ENCODE data around the gene APP. TPM values are rescaled to one million over a fixed set of nuclear protein-coding genes. Genes with fewer than 3 reads are reported as not detected.

The APP gene
- total and polyA plus RNA-seq, 2 experiments from 2014 or later, result 55.7 to 316 TPM

GRCh38 chr21:26060335-26061115 is 110.0 kb downstream of the APP start:
- H3K4me3 ChIP-seq, result no peak overlapping the region
- peaks cover 3% of the 10 kb centered on the region for H3K4me1 ChIP-seq (ENCODE audit: insufficient read depth)
- no peaks in the 10 kb centered on the region for H3K9me2 ChIP-seq (replicated peaks; ENCODE audit: insufficient read depth)
- H4K20me1 ChIP-seq (ENCODE audit: insufficient read depth, poor library complexity, severe bottlenecking), result peaks cover 6% of the 10 kb centered on the region
- H3K36me3 ChIP-seq (replicated peaks; ENCODE audit: insufficient read depth, low read depth), result no peaks in the 10 kb centered on the region
- H3K27me3 ChIP-seq, result no peaks in the 10 kb centered on the region
- H2AFZ ChIP-seq, result no peak overlapping the region
- no peak for DNase-seq (ENCODE audit: low spot score)
- no peaks in the 10 kb centered on the region for H3K9me3 ChIP-seq (ENCODE audit: low read depth)
- 91% methylated on average over 7 of the region's 7 CpGs for WGBS (ENCODE audit: low lambda C conversion rate, missing lambda C conversion rate)
- peak overlapping the region; percentile 73 for H3K27ac ChIP-seq
- TF ChIP-seq EZH2phosphoT487 (IDR thresholded peaks at IDR 0.05; ENCODE audit: low read depth, severe bottlenecking, unreplicated experiment) (no peak), CTCF (IDR thresholded peaks at IDR 0.05; ENCODE audit: poor library complexity) (no peak), EZH2 (IDR thresholded peaks at IDR 0.05; ENCODE audit: borderline replicate concordance) (no peak)
- H3K79me2 ChIP-seq, result peaks cover 85% of the 10 kb centered on the region
- H3K4me2 ChIP-seq, result no peak overlapping the region

DNA sequence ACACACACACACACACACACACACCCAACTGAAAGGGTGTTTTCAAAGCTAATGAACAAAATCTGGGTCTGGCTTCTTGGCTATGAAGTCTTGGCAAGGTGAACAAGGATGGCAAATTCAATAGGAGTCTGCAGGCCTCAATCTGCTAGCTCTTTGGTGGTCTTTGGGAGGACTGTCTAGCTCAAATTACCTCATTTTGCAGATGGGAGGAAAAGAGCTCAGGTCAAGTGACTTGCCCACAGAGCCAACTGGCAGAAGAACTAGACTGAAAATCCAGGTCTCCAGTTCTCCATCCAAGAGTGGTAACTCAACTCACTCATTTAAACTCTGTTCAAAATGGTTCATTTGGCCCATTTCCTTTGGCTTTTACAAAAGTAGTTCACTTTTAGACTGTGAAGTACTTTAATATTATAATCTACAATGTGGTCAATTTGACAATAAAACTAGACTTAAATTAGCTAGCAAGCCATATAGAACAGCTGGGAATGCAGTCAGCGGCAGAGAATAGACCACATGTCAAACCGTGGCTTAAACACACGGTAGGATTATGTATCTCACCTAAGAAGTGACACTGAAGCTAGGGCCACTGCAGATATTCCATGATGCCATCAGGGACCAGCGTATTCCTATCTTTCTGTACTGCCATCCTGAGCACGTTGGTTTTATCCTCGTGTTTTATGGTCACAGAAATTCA is 112.9 kb downstream of the APP start:
- Histone ChIP-seq H3K79me2 (peaks cover 74% of the 10 kb centered on the region), H3K36me3 (replicated peaks; ENCODE audit: insufficient read depth, low read depth) (no peaks in the 10 kb centered on the region), H3K4me2 (no peak overlapping the region), H3K9me2 (replicated peaks; ENCODE audit: insufficient read depth) (no peaks in the 10 kb centered on the region), H3K27ac (no peak overlapping the region), H3K9me3 (ENCODE audit: low read depth) (no peaks in the 10 kb centered on the region), H2AFZ (no peak overlapping the region), H3K4me3 (no peak overlapping the region), H3K4me1 (ENCODE audit: insufficient read depth) (peaks cover 3% of the 10 kb centered on the region), H3K27me3 (no peaks in the 10 kb centered on the region), H4K20me1 (ENCODE audit: insufficient read depth, poor library complexity, severe bottlenecking) (no peaks in the 10 kb centered on the region)
- no peak for DNase-seq (ENCODE audit: low spot score)
- no peak for TF ChIP-seq CTCF (IDR thresholded peaks at IDR 0.05; ENCODE audit: poor library complexity)
- no peak for TF ChIP-seq EZH2 (IDR thresholded peaks at IDR 0.05; ENCODE audit: borderline replicate concordance)
- no peak for TF ChIP-seq EZH2phosphoT487 (IDR thresholded peaks at IDR 0.05; ENCODE audit: low read depth, severe bottlenecking, unreplicated experiment)
- WGBS (ENCODE audit: low lambda C conversion rate, missing lambda C conversion rate), result 95% methylated on average over 6 of the region's 6 CpGs

DNA sequence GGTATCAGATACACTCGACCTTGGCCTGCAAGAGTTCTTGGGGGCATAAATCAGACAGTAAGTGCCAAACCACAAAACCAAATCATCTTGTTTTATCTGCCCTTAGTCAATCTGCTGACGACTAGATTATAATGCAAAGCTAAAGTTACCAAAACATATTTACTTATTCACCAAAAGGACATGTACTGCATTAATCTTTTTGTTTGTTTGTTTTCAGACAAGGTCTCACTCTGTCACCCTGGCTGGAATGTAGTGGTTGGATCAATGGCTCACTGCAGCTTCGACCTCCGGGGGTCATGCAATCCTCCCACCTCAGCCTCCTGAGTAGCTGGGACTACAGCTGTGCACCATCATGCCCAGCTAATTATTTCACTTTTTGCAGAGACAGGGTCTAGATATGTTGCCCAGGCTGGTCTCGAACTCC is 114.7 kb downstream of the APP start:
- DNase-seq (ENCODE audit: low spot score), result no peak
- no peaks in the 10 kb centered on the region for H3K36me3 ChIP-seq (replicated peaks; ENCODE audit: insufficient read depth, low read depth)
- H3K4me2 ChIP-seq, result no peak overlapping the region
- WGBS (ENCODE audit: low lambda C conversion rate, missing lambda C conversion rate), result 70% methylated on average over 5 of the region's 5 CpGs
- no peak overlapping the region for H2AFZ ChIP-seq
- no peaks in the 10 kb centered on the region for H4K20me1 ChIP-seq (ENCODE audit: insufficient read depth, poor library complexity, severe bottlenecking)
- H3K27me3 ChIP-seq, result no peaks in the 10 kb centered on the region
- TF ChIP-seq CTCF (IDR thresholded peaks at IDR 0.05; ENCODE audit: poor library complexity) (no peak), EZH2 (IDR thresholded peaks at IDR 0.05; ENCODE audit: borderline replicate concordance) (no peak), EZH2phosphoT487 (IDR thresholded peaks at IDR 0.05; ENCODE audit: low read depth, severe bottlenecking, unreplicated experiment) (no peak)
- H3K4me1 ChIP-seq (ENCODE audit: insufficient read depth), result peaks cover 2% of the 10 kb centered on the region
- peaks cover 63% of the 10 kb centered on the region for H3K79me2 ChIP-seq
- H3K4me3 ChIP-seq, result no peak overlapping the region
- H3K27ac ChIP-seq, result no peak overlapping the region
- H3K9me3 ChIP-seq (ENCODE audit: low read depth), result no peaks in the 10 kb centered on the region
- no peaks in the 10 kb centered on the region for H3K9me2 ChIP-seq (replicated peaks; ENCODE audit: insufficient read depth)
